Lower leg skin (tissue), 4 donors: ENCODE measurements around the gene PLPPR3. TPM values are rescaled to one million over a fixed set of nuclear protein-coding genes. Genes with fewer than 3 reads are reported as not detected.

Experiments
- DNase-seq, 2 donors: peaks; one replicate each; pipeline ENCODE4 v3.0.0-alpha.2; 2019; ENCODE audit warnings: low spot score in 2 of 2
- H3K4me3 ChIP-seq: fragments of 200-600 bp; sonication (generic); 2 replicates; pipeline ENCODE4 v1.5.1; 2017; ENCODE audit warnings: mild to moderate bottlenecking, low read depth; ENCODE audit not compliant: poor library complexity, severe bottlenecking
- CTCF ChIP-seq, 3 donors: fragments of 450-650 bp; IDR thresholded peaks; one replicate each; pipeline ENCODE4 v1.5.1; 2016; ENCODE audit warnings: antibody characterized with exemption in 3 of 3, mild to moderate bottlenecking in 3 of 3, moderate library complexity in 2 of 3
- POLR2A ChIP-seq, 2 donors: fragments of 450-650 bp; IDR thresholded peaks; one replicate each; pipeline ENCODE4 v1.6.1; 2016 to 2017; ENCODE audit warnings: antibody characterized with exemption in 2 of 2, mild to moderate bottlenecking in 1 of 2, moderate library complexity in 1 of 2
- WGBS, 2 donors: methylation state at CpG; one replicate each; pipeline ENCODE4 v1.1.5; 2018; 5-methylcytosine and 5-hydroxymethylcytosine counted together
- intact Hi-C: fragments of 100-400 bp; cut with DNase I; formaldehyde crosslinking; loops from one replicate; pipeline ENCODE4 v1.15.0; 2023; ENCODE audit warnings: low total_unique reads
- total RNA-seq, 4 donors: library from RNA; depleted of rRNA; stranded (reverse); fragments of >200 nt; gene quantifications; one replicate each; pipeline ENCODE4 v1.1.0, GENCODE V29; 2016

Gene PLPPR3
- total RNA-seq, 4 donors from 2014 or later: not detected

DNA sequence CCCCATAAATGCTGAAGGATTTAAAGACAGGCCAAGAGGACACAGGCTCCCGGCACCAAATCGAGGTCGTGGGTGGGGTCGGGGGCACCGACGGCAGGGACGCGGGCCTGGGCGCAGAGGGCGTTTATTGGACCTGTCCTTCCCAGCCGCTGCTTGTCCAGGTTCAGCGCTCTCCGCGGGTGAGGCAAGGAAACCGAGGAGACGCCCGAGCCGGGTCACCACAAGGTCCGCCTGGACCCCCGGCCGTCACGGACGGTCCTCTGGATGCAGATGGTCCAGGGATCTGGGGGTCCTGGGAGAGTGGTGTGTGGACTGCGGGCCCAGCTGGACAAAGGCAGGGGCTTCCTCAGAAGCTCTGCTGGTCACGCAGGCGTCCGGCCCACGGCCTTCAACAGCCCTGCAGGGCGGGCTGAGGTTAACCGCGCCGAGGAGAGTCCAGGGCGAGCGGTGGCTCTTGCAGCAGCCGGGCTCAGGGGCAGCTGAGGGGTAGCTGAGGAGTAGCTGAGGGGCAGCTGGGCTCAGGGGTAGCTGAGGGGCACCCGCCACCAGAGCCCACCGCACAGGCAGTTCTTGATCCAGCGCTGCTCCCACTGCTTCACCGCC is 46.2 kb upstream of the PLPPR3 start:
- DNase-seq: no peak
- H3K4me3 ChIP-seq: no peak overlapping the region
- intact Hi-C loops: no loop called here
- 92 to 93% methylated on average over 24 to 39 of the region's 39 CpGs for WGBS, 2 donors
- TF ChIP-seq CTCF (IDR thresholded peaks at IDR 0.05) (no peak), POLR2A (IDR thresholded peaks at IDR 0.05) (no peak)

DNA sequence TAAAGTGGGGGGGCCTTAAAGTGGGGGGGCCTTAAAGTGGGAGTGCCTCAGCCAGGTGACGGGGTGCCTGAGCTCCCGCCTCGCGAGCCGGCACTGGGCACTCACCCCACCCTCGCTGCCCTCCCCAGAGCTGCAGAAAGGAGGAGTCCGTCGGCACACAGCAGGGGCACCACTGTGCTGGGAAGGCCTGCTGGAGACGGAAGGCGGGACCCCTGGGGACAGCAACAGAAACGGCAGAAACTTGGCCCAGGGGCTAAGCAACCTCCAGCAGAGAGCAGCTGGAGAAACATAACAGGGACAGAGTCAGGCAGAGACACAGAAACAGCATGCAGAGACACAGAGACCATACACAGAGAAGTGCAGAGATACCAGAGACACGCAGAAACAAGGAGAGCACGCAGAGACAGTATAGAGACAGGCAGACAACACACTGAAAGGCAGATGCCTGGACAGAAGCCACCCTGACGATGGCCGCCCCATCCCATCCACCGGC is 45.6 kb upstream of the PLPPR3 start:
- DNase-seq: no peak
- 68 to 77% methylated on average over 15 to 16 of the region's 16 CpGs for WGBS, 2 donors

GRCh38 chr19:866769-867300 is 45.1 kb upstream of the PLPPR3 start:
- intact Hi-C loops: no loop called here
- WGBS, 2 donors: 77 to 84% methylated on average over 35 to 38 of the region's 38 CpGs
- no peak overlapping the region for H3K4me3 ChIP-seq
- no peak for DNase-seq
- TF ChIP-seq CTCF (IDR thresholded peaks at IDR 0.05) (no peak), POLR2A (IDR thresholded peaks at IDR 0.05) (no peak)

More for the DNA sequence above, 45.6 kb upstream of the PLPPR3 start:
- no peak overlapping the region for H3K4me3 ChIP-seq
- intact Hi-C loops: no loop called here
- TF ChIP-seq POLR2A (IDR thresholded peaks at IDR 0.05) (no peak), CTCF (IDR thresholded peaks at IDR 0.05) (no peak)

DNA sequence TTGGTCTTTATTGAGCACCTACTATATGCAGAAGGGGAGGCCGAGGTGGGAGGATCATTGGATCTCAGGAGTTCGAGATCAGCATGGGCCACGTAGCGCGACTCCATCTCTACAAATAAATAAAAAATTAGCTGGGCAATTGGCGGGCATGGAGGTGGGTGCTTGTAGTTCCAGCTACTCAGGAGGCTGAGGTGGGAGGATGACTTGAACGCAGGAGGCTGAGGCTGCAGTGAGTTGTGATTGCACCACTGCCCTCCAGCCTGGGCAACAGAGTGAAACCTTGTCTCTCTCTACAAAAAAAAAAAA is 41.5 kb upstream of the PLPPR3 start:
- H3K4me3 ChIP-seq: no peak overlapping the region
- intact Hi-C loops: no loop called here
- 75% methylated on average over 7 of the region's 7 CpGs for WGBS, 2 donors
- no peak for DNase-seq
- TF ChIP-seq CTCF (IDR thresholded peaks at IDR 0.05): no peak
- no peak for TF ChIP-seq POLR2A (IDR thresholded peaks at IDR 0.05)

GRCh38 chr19:862581-863314 is 41.0 kb upstream of the PLPPR3 start:
- TF ChIP-seq CTCF (IDR thresholded peaks at IDR 0.05) (no peak), POLR2A (IDR thresholded peaks at IDR 0.05) (no peak)
- 19 to 29% methylated on average over 38 to 41 of the region's 48 CpGs for WGBS, 2 donors
- intact Hi-C loops: no loop called here
- peak; percentile 69 to 94 for DNase-seq
- H3K4me3 ChIP-seq: no peak overlapping the region
